Forelimb muscle (tissue), 1 donor: ENCODE results near the gene HSF2BP. TPM values are rescaled to one million over a fixed set of nuclear protein-coding genes. Genes with fewer than 3 reads are reported as not detected.

Experiments used
- polyA plus RNA-seq: library from polyadenylated mRNA; unstranded; fragments of 120-200 nt; gene quantifications from one replicate; pipeline ENCODE4 v1.2.1, GENCODE V29; 2013; ENCODE audit not compliant: insufficient read length

The HSF2BP gene
- polyA plus RNA-seq, 1 donor: 0.62 TPM

Other genes starting within 250 kb of the HSF2BP start
- gene SIK1, start 232.4 kb downstream of the HSF2BP start, polyA plus RNA-seq: 1.3 TPM
- gene RRP1B, start 72 bp upstream of the HSF2BP start, polyA plus RNA-seq: 23.4 TPM
- gene PDXK, start 59.6 kb upstream of the HSF2BP start, polyA plus RNA-seq: 19.0 TPM
- gene CSTB, start 116.8 kb upstream of the HSF2BP start, polyA plus RNA-seq: 14.9 TPM
- 16.9 TPM for gene RRP1, start 130.1 kb upstream of the HSF2BP start, polyA plus RNA-seq
- gene AGPAT3, start 205.7 kb upstream of the HSF2BP start, polyA plus RNA-seq: 27.0 TPM